Activated T-cell treated with anti-CD3 and anti-CD28 coated beads, Interleukin-2, amount 50 U/mL, for 4 hours (primary cell): ENCODE results near the gene CACNG8. TPM values are rescaled to one million over a fixed set of nuclear protein-coding genes. Genes with fewer than 3 reads are reported as not detected.

Experiments used
- ATAC-seq, 2 donors: fragments of 200-7000 bp; cut with Tn5 transposase; one replicate each; pipeline ENCODE4 v1.10.0; 2021
- DNase-seq: peaks from one replicate; pipeline ENCODE4 v3.0.0-alpha.2; 2020
- H3K27me3 Mint-ChIP-seq: one replicate; pipeline ENCODE4 v1.8.0; 2021; ENCODE audit warnings: low read depth, mixed read lengths
- H3K36me3 Mint-ChIP-seq: one replicate; pipeline ENCODE4 v1.8.0; 2022; ENCODE audit warnings: mixed read lengths; ENCODE audit not compliant: insufficient read depth
- H3K4me1 Mint-ChIP-seq: one replicate; pipeline ENCODE4 v1.8.0; 2021; ENCODE audit warnings: low read depth, mixed read lengths
- H3K4me3 Mint-ChIP-seq: one replicate; pipeline ENCODE4 v1.8.0; 2021; ENCODE audit warnings: mild to moderate bottlenecking, moderate library complexity, mixed read lengths
- H3K9me3 Mint-ChIP-seq: one replicate; pipeline ENCODE4 v1.8.0; 2021; ENCODE audit warnings: mixed read lengths
- total RNA-seq, 3 donors: library from RNA; stranded (reverse); gene quantifications; one replicate each; pipeline ENCODE4 v1.2.1, GENCODE V29; 2021

CACNG8 gene
- total RNA-seq, 3 donors from 2014 or later, result not detected

GRCh38 chr19:53993448-53993847, 30.7 kb downstream of the CACNG8 start:
- ATAC-seq (no peak), DNase-seq (no peak)
- Mint-ChIP-seq H3K27me3 (peaks cover 61% of the 10 kb centered on the region), H3K4me3 (no peak overlapping the region), H3K36me3 (no peaks in the 10 kb centered on the region), H3K9me3 (no peaks in the 10 kb centered on the region), H3K4me1 (peaks cover 6% of the 10 kb centered on the region)

DNA sequence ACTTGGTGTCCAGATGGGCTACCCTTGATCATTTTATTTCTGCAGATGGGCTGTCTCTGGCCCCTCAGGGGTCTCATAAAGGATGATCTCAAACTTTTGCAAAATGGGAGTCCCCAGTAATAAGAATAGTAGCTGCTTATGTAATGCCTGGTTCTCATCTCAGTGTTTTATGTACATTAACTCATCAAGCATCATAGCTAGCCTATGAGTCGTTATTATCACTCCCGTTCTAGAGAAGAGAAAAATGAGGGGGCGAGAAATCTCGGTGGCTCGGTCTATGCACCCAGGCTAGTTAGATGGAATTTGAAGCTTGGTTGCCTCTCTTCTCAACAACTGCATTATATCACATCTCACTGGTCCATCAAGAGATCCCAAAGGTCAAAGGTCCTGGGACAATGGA, 32.1 kb downstream of the CACNG8 start:
- ATAC-seq, result no peak
- Mint-ChIP-seq H3K36me3 (no peaks in the 10 kb centered on the region), H3K4me1 (peaks cover 6% of the 10 kb centered on the region), H3K9me3 (no peaks in the 10 kb centered on the region), H3K4me3 (no peak overlapping the region), H3K27me3 (peaks cover 62% of the 10 kb centered on the region)
- DNase-seq, result no peak

- no peak for ATAC-seq
- H3K9me3 Mint-ChIP-seq, result no peaks in the 10 kb centered on the region
- no peaks in the 10 kb centered on the region for H3K4me1 Mint-ChIP-seq
Observed at GRCh38 chr19:53998223-53998622, 35.5 kb downstream of the CACNG8 start.

GRCh38 chr19:53999694-54000093, 37.0 kb downstream of the CACNG8 start:
- Mint-ChIP-seq H3K36me3 (no peaks in the 10 kb centered on the region), H3K4me3 (no peak overlapping the region), H3K9me3 (no peaks in the 10 kb centered on the region), H3K27me3 (peaks cover 52% of the 10 kb centered on the region), H3K4me1 (no peaks in the 10 kb centered on the region)
- DNase-seq (no peak), ATAC-seq (no peak)

More at GRCh38 chr19:53998223-53998622, 35.5 kb downstream of the CACNG8 start:
- Mint-ChIP-seq H3K27me3 (peaks cover 64% of the 10 kb centered on the region), H3K36me3 (no peaks in the 10 kb centered on the region), H3K4me3 (no peak overlapping the region)
- no peak for DNase-seq

GRCh38 chr19:54001496-54001895, 38.8 kb downstream of the CACNG8 start:
- Mint-ChIP-seq H3K27me3 (peaks cover 34% of the 10 kb centered on the region), H3K36me3 (no peaks in the 10 kb centered on the region), H3K9me3 (no peaks in the 10 kb centered on the region), H3K4me3 (no peak overlapping the region), H3K4me1 (no peaks in the 10 kb centered on the region)
- DNase-seq, result no peak
- ATAC-seq, result no peak

DNA sequence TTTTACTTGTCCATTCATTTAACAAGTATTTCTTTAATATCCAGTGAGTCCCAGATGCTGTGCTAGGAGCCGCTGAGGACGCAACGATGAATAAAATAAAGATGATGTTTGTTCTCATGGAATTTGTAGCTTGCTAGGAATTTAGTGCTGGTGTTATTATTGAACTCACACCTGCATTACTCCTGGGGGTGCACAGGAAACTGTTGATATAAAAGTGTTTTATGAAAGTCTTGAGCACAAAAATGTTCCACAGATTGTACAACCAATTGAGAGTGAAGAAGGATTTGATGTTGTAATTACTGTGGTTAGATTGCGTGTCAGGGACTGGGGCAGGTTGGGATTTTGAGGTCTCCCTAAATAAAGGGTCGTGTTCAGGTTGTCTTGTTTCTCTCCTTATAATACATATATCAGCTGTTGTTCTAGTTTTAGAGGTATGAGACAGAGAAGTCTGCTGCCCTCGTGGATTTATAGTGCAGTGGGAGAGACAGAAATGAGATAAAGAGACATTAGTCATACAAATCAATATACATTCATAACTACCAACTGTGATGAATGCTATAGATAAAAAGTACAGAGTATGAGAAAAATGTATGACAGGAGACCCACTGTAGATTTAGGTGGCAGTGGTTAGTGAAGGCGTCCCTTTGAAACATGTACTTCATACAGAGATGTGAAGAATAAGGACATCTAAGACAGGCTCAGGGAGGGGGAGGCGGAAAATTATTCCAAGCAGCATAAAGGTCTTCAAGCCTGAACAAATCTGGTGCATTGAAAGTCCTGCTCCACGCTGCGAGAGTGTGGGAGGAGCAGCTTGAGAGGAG, 40.0 kb downstream of the CACNG8 start:
- Mint-ChIP-seq H3K9me3 (no peaks in the 10 kb centered on the region), H3K36me3 (no peaks in the 10 kb centered on the region), H3K4me3 (no peak overlapping the region), H3K4me1 (no peaks in the 10 kb centered on the region), H3K27me3 (peaks cover 28% of the 10 kb centered on the region)
- no peak for ATAC-seq
- no peak for DNase-seq

DNA sequence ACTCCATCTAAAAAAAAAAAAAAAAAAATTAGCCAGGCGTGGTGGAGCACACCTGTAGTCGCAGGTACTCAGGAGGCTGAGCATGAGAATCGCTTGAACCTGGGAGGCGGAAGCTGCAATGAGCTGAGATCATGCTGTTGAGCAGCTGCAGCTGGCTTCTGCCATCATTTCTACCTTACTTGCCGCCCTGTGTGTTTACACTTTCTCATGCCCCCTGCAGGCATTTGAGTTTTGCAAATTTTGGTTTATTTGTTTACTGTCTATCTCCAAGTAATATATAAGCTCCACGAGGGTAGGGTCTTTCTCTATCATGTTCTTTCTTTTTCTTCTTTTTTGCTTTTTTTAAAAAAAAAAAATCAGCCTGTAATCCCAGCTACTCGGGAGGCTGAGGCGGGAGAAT, 46.7 kb downstream of the CACNG8 start:
- no peak overlapping the region for H3K4me3 Mint-ChIP-seq
- H3K9me3 Mint-ChIP-seq, result no peaks in the 10 kb centered on the region
- H3K4me1 Mint-ChIP-seq, result no peaks in the 10 kb centered on the region
- H3K27me3 Mint-ChIP-seq, result peaks cover 32% of the 10 kb centered on the region
- no peaks in the 10 kb centered on the region for H3K36me3 Mint-ChIP-seq
- ATAC-seq, result no peak
- no peak for DNase-seq

GRCh38 chr19:54010474-54010873, 47.7 kb downstream of the CACNG8 start:
- Mint-ChIP-seq H3K27me3 (peaks cover 34% of the 10 kb centered on the region), H3K36me3 (no peaks in the 10 kb centered on the region), H3K4me3 (no peak overlapping the region), H3K9me3 (no peaks in the 10 kb centered on the region), H3K4me1 (no peaks in the 10 kb centered on the region)
- ATAC-seq, result no peak
- no peak for DNase-seq

GRCh38 chr19:54011507-54012211, 48.9 kb downstream of the CACNG8 start:
- no peaks in the 10 kb centered on the region for H3K9me3 Mint-ChIP-seq
- no peak overlapping the region for H3K4me3 Mint-ChIP-seq
- ATAC-seq (no peak), DNase-seq (no peak)
- H3K4me1 Mint-ChIP-seq, result no peaks in the 10 kb centered on the region
- no peaks in the 10 kb centered on the region for H3K36me3 Mint-ChIP-seq
- H3K27me3 Mint-ChIP-seq, result peaks cover 44% of the 10 kb centered on the region

- H3K36me3 Mint-ChIP-seq, result no peaks in the 10 kb centered on the region
- no peak overlapping the region for H3K4me3 Mint-ChIP-seq
- H3K4me1 Mint-ChIP-seq, result no peaks in the 10 kb centered on the region
- no peak for ATAC-seq
- DNase-seq, result no peak
- H3K9me3 Mint-ChIP-seq, result no peaks in the 10 kb centered on the region
- H3K27me3 Mint-ChIP-seq, result peaks cover 45% of the 10 kb centered on the region
Observed at GRCh38 chr19:54013866-54014265, 51.1 kb downstream of the CACNG8 start.

DNA sequence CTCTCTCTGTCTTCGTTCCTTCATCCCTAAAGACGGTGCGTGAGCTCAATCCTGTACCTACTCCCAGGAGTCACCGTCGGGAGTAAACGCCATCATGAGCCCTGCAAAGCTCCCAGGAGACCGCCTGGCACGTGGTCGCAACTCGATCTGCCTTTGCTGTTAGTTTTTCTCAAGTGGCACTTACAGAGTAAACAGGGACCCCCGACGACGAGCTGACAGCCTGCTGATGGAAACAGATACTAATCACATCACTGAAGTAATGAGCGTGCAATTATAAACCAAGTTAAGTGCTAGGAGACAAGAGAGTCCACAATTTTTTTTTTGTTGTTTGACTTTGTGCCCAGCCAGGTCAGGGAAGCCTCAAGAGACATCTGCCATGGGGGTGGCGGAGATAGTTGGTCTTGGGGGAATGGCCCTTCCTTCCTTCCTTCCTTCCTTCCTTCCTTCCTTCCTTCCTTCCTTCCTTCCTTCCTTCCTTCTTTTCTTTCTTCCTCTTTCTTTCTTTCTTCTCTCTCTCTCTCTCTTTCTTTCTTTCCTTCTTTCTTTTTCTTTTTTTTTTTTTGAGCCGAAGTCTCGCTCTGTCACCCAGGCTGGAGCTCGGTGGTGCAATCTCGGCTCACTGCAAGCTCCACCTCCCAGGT, 52.3 kb downstream of the CACNG8 start:
- Mint-ChIP-seq H3K36me3 (no peaks in the 10 kb centered on the region), H3K4me1 (no peaks in the 10 kb centered on the region), H3K9me3 (no peaks in the 10 kb centered on the region), H3K27me3 (peaks cover 43% of the 10 kb centered on the region), H3K4me3 (no peak overlapping the region)
- ATAC-seq, result no peak
- DNase-seq, result no peak

DNA sequence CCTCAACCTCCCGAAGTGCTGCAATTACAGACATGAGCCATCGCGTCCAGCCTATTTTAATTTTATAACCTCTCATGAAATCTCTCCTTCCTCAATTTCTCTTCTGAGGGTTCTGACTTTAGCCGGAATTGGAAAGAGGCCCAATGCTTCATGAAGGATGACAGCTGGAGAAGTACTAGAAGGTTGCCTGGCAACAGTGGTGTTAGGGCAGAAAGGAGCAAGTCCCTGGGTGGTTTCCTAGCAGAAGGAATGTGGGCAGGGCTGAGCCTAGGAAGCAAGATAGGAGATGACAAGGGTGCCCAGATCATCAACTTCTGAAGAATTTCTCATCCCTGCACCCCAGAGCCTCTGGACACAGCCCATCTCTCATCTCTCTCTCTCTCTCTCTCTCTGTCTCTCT, 54.5 kb downstream of the CACNG8 start:
- Mint-ChIP-seq H3K4me3 (no peak overlapping the region), H3K9me3 (no peaks in the 10 kb centered on the region), H3K27me3 (peaks cover 44% of the 10 kb centered on the region), H3K4me1 (no peaks in the 10 kb centered on the region), H3K36me3 (no peaks in the 10 kb centered on the region)
- ATAC-seq, result no peak
- DNase-seq, result no peak

- Mint-ChIP-seq H3K36me3 (no peaks in the 10 kb centered on the region), H3K27me3 (peaks cover 45% of the 10 kb centered on the region), H3K9me3 (no peaks in the 10 kb centered on the region), H3K4me1 (no peaks in the 10 kb centered on the region), H3K4me3 (no peak overlapping the region)
- ATAC-seq (no peak), DNase-seq (no peak)
Observed at GRCh38 chr19:54021363-54021762, 58.6 kb downstream of the CACNG8 start.

DNA sequence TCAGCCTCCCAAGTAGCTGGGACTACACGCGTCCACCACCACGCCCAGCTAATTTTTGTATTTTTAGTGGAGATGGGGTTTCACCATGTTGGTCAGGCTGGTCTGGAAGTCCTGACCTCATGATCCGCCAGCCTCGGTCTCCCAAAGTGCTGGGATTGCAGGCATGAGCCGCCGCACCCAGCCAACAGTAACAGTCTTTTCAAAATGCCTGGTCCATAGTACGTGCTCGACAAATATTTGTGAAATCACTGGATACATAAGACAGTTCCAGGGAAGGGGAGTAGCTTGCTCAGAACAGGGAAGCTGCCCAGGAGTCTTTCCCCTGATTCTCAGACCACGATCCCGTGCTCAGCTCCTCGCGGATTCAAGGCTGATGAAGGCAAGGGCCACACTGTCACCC, 59.2 kb downstream of the CACNG8 start:
- Mint-ChIP-seq H3K4me1 (no peaks in the 10 kb centered on the region), H3K27me3 (peaks cover 42% of the 10 kb centered on the region), H3K9me3 (no peaks in the 10 kb centered on the region), H3K4me3 (no peak overlapping the region), H3K36me3 (no peaks in the 10 kb centered on the region)
- ATAC-seq, result no peak
- no peak for DNase-seq

DNA sequence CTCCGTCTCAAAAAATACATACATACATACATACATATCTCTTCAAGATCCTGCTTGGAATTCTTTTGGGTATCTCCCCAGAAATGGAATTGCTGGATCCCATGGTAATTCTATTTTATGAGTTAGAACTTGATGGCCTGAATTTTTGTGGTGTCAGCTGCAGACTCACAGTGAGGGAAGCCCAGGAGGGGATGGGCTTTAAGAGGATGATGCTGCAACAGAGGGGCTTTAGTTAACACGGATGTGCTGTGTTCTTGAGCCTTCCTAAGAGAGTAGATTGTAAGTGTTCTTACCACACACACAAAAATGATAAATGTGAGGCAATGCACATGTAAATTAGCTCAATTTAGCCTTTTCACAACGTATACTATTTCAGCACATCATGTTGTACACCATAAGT, 60.5 kb downstream of the CACNG8 start:
- Mint-ChIP-seq H3K4me1 (no peaks in the 10 kb centered on the region), H3K9me3 (no peaks in the 10 kb centered on the region), H3K4me3 (no peak overlapping the region), H3K36me3 (no peaks in the 10 kb centered on the region), H3K27me3 (peaks cover 36% of the 10 kb centered on the region)
- ATAC-seq (no peak), DNase-seq (no peak)
